Left ventricle myocardium inferior (tissue), 1 donor: ENCODE results near the gene ZNF782. TPM values are rescaled to one million over a fixed set of nuclear protein-coding genes. Genes with fewer than 3 reads are reported as not detected.
A peak's percentile ranks its signal among the peaks of the same experiment; 100 is the strongest.
"Not testable (repeated sequence)": the region's sequence is repeated elsewhere in the genome, so short reads cannot be mapped to it uniquely, and the experiment has no call there.

ENCODE experiments used
- DNase-seq: peaks from one replicate; pipeline ENCODE4 v3.0.0-alpha.2; 2020
- H3K27ac ChIP-seq: fragments of 200-600 bp; replicated peaks from 2 replicates; pipeline ENCODE4 v1.8.0; 2021
- H3K27me3 ChIP-seq: fragments of 200-600 bp; 2 replicates; pipeline ENCODE4 v1.8.0; 2021; ENCODE audit warnings: low read depth
- H3K36me3 ChIP-seq: fragments of 200-600 bp; 2 replicates; pipeline ENCODE4 v1.8.0; 2021
- H3K4me1 ChIP-seq: fragments of 200-600 bp; 2 replicates; pipeline ENCODE4 v1.8.0; 2021
- H3K4me3 ChIP-seq: fragments of 200-600 bp; 2 replicates; pipeline ENCODE4 v1.8.0; 2021; ENCODE audit warnings: mild to moderate bottlenecking, moderate library complexity
- H3K9me3 ChIP-seq: fragments of 200-600 bp; replicated peaks from 2 replicates; pipeline ENCODE4 v1.8.0; 2021
- CTCF ChIP-seq: fragments of 200-600 bp; IDR thresholded peaks from 2 replicates; pipeline ENCODE4 v1.8.0; 2021; ENCODE audit warnings: antibody characterized with exemption, mild to moderate bottlenecking, borderline replicate concordance
- intact Hi-C: fragments of 100-400 bp; cut with micrococcal nuclease; formaldehyde crosslinking; loops from one replicate; pipeline ENCODE4 v1.11.0; 2022
- long read RNA-seq: library from polyadenylated mRNA; unstranded; transcript quantifications from one replicate; pipeline ENCODE4 v2.0.0, GENCODE V29; 2021
- total RNA-seq: library from RNA; stranded (reverse); fragmentation: NEBNext Ultra II Directional; extraction: Animal tissue kit (Norgen Biotek cat#: 25700); gene quantifications from one replicate; pipeline ENCODE4 v1.2.1, GENCODE V29; 2021
- donor health status: DM: no; HTN: yes; CAD: no; lungs with severe emphysema.

The ZNF782 gene
- 3.7 TPM for total RNA-seq
- long read RNA-seq, full-length matches to known transcripts, result 1 of 1 reads
- long read RNA-seq, partial matches to known transcripts, result 0 of 1 reads
- long read RNA-seq, other reads (novel, unspliced or antisense), result 0 of 1 reads

DNA sequence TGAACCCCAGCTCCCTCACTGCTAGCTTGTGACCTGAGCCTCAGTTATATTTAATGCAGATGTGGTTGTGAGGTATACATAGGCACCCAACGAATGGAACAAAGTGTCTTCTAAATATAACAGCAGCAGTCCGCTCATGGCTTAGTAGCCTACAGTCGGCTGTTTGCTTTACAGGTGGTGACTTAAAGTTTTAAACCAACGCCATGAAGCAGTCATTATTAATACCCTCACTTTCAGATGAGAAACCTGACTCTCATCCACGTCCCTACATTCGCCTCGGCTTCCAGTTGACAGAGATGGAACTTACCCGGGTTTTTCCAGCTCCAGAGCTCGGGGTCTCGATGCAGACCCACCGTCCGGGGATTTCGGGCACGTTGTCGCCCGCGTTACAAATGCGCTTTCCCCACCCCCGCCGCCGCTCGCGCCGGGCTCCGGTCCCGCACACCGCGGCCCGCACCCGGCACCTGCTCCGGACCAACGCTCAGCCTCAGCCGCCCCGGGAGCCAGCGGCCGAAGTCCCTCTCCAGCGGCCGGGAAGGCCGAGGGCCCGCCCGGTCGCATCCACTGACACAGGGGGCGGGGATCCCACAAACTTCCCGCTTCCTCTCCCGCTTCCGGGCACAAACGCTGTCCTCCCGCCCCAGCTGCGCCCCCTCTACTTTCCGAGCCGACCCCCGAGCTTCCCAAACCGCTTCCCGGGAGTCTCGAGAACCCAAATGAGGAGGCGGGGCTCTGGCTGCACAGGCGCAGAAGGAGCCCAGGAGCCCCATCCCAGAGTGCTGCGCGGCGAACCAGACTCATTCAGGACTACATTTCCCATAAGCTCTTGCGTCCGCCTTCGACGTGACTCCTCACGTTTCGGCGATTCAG lies at the start of gene ZNF782:
Gene ZNF782, minus strand, starts transcription at position 734 of the 870 bp plus-strand sequence. CDS start 2,553 bp downstream, outside the sequence.
- no peaks in the 10 kb centered on the region for H3K27me3 ChIP-seq
- TF ChIP-seq CTCF, result no peak
- intact Hi-C loops, result no loop called here
- H3K4me3 ChIP-seq, result peak within 1 kb of the TSS; percentile 89
- peaks cover 39% of the 10 kb centered on the region for H3K4me1 ChIP-seq
- peak within 1 kb of the TSS; percentile 87 for H3K27ac ChIP-seq
- no peaks in the 10 kb centered on the region for H3K36me3 ChIP-seq
- peaks cover under 1% of the 10 kb centered on the region for H3K9me3 ChIP-seq
- peak; percentile 93 for DNase-seq

DNA sequence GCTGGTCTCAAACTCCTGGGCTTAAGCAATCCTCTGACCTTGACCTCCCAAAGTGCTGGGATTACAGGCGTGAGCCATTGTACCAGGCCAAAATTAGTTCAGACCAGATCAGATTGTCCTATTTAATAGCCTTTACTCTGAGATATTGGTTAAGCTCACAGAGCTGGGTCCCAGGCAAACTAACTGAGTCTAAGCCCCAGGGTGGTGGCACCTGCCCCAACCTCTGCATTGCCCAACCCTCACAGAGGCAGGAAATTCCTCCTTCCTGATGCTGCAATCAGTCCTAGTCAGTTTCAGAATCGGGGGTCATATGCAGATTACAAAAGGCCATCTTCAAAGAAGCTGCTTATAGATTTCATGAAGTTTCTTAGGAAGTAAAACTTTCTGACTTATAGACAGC lies 45.7 kb upstream of the ZNF782 start:
- H3K27me3 ChIP-seq, H3K9me3 ChIP-seq, H3K4me1 ChIP-seq, intact Hi-C loops, H3K27ac ChIP-seq, DNase-seq, H3K4me3 ChIP-seq: not testable (repeated sequence)
- H3K36me3 ChIP-seq, result peaks cover 24% of the 10 kb centered on the region

DNA sequence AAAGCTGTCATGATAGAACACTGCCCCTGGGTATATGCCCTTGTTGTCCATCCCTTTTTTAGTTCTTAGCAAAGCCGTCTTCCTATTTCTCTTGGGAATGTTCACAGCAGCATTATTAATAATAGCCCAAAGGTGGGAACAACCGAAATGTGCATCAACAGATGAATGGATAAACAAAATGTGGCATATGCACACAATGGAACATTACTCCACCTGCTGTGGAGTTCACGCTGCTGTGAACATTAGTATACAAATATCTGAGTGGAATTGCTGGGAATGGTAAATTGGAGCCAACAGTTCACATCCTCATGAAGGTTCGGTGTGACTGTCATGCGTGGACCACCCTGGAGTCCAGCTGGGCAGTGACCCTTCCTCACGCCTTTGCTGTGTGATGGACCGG lies 37.8 kb upstream of the ZNF782 start:
- Histone ChIP-seq H3K4me1 (no peaks in the 10 kb centered on the region), H3K4me3 (no peak overlapping the region), H3K9me3 (no peaks in the 10 kb centered on the region), H3K27ac (no peak overlapping the region), H3K36me3 (peaks cover 27% of the 10 kb centered on the region), H3K27me3 (no peaks in the 10 kb centered on the region)
- no peak for DNase-seq
- intact Hi-C loops, result no loop called here
- TF ChIP-seq CTCF, result no peak

DNA sequence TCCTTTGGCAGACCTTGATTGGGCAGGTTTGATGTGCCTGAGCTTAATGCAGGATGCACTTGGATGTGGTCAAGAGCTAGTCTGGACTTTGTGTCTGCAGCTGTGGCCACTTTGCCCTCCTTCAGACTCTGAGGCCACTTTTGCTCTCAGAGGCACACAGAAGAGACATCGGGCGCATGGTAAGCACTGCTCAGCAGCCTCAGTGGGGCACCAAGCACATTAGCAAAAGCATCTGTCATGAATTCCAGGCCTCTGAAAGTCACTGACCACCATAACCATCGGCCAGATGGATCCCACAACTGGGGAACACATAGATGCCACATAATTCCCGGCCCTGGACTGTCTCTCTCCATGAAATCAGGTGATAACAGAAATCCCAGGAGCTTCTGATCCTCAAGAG lies 34.3 kb upstream of the ZNF782 start:
- DNase-seq, result no peak
- Histone ChIP-seq H3K4me1 (peaks cover 6% of the 10 kb centered on the region), H3K27me3 (no peaks in the 10 kb centered on the region), H3K4me3 (no peak overlapping the region), H3K9me3 (peaks cover 9% of the 10 kb centered on the region), H3K27ac (no peak overlapping the region), H3K36me3 (no peaks in the 10 kb centered on the region)
- intact Hi-C loops, result no loop called here
- no peak for TF ChIP-seq CTCF

GRCh38 chr9:96885424-96885823 lies 31.1 kb upstream of the ZNF782 start:
- Histone ChIP-seq H3K4me1 (peaks cover 6% of the 10 kb centered on the region), H3K27ac (no peak overlapping the region), H3K36me3 (no peaks in the 10 kb centered on the region), H3K9me3 (peaks cover 9% of the 10 kb centered on the region), H3K27me3 (no peaks in the 10 kb centered on the region), H3K4me3 (no peak overlapping the region)
- no peak for DNase-seq
- TF ChIP-seq CTCF, result no peak
- intact Hi-C loops, result no loop called here

DNA sequence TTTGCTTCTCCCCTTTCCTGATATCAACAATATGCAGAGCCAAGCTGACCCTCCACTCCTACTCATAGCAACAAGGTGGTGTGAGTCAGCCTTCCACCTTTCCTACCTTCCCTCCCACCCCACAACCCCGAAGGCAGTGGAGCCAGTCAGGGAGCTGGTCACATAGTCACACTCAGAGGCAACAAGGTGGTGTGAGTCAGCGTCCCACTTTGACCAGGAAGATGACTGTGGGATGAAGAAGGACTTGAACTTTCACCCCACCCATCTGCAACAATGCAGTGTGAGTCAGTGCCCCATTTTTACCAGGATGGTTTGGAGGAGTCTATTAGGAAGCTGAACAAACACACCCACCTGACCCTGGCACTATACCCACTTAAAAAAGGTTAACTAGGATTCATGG lies 30.1 kb upstream of the ZNF782 start:
- H3K27ac ChIP-seq, result no peak overlapping the region
- no peak for DNase-seq
- H3K4me1 ChIP-seq, result peaks cover 6% of the 10 kb centered on the region
- no peaks in the 10 kb centered on the region for H3K27me3 ChIP-seq
- TF ChIP-seq CTCF, result no peak
- H3K9me3 ChIP-seq, result peaks cover 9% of the 10 kb centered on the region
- intact Hi-C loops, result no loop called here
- no peaks in the 10 kb centered on the region for H3K36me3 ChIP-seq
- no peak overlapping the region for H3K4me3 ChIP-seq
